ENCODE measurements around the gene RNF113B. TPM values are rescaled to one million over a fixed set of nuclear protein-coding genes. Genes with fewer than 3 reads are reported as not detected.

RNF113B gene
- total RNA-seq, 3 donors from 2014 or later (not counting 1 experiment from before 2014, with no cell fraction given): not detected

- Mint-ChIP-seq H3K27ac (no peak overlapping the region), H3K4me3 (no peak overlapping the region), H3K4me1 (no peaks in the 10 kb centered on the region), H3K36me3 (no peaks in the 10 kb centered on the region), H3K9me3 (no peaks in the 10 kb centered on the region), H3K27me3 (ENCODE audit: low read depth in 2 of 2) (no peaks in the 10 kb centered on the region)
- no peaks in the 10 kb centered on the region for H3K27me3 ChIP-seq (ENCODE audit: control insufficient read depth, insufficient read depth, low read length)
- DNase-seq (no peak), ATAC-seq (no peak)
- H3K27ac ChIP-seq (ENCODE audit: low read length): no peak overlapping the region
- intact Hi-C loops (cut with micrococcal nuclease): no loop called here
- no peaks in the 10 kb centered on the region for H3K4me1 ChIP-seq (ENCODE audit: control insufficient read depth, insufficient read depth, low read length)
- no peak overlapping the region for H3K4me3 ChIP-seq (ENCODE audit: low read length)
- no peaks in the 10 kb centered on the region for H3K9me3 ChIP-seq (ENCODE audit: control insufficient read depth, insufficient read depth, low read length)
- TF ChIP-seq CTCF (IDR thresholded peaks at IDR 0.05): no peak
- WGBS (ENCODE audit: insufficient coverage): 92% methylated on average over 7 of the region's 7 CpGs
- H3K36me3 ChIP-seq (ENCODE audit: control insufficient read depth, insufficient read depth, low read length): no peaks in the 10 kb centered on the region
Observed at GRCh38 chr13:98187965-98188261, 10.8 kb upstream of the RNF113B start.

GRCh38 chr13:98187155-98187964, 10.3 kb upstream of the RNF113B start:
- Histone ChIP-seq H3K27ac (ENCODE audit: low read length) (no peak overlapping the region), H3K36me3 (ENCODE audit: control insufficient read depth, insufficient read depth, low read length) (no peaks in the 10 kb centered on the region), H3K27me3 (ENCODE audit: control insufficient read depth, insufficient read depth, low read length) (no peaks in the 10 kb centered on the region), H3K4me3 (ENCODE audit: low read length) (no peak overlapping the region), H3K4me1 (ENCODE audit: control insufficient read depth, insufficient read depth, low read length) (no peaks in the 10 kb centered on the region), H3K9me3 (ENCODE audit: control insufficient read depth, insufficient read depth, low read length) (no peaks in the 10 kb centered on the region)
- Mint-ChIP-seq H3K27ac (no peak overlapping the region), H3K9me3 (no peaks in the 10 kb centered on the region), H3K4me3 (no peak overlapping the region), H3K4me1 (no peaks in the 10 kb centered on the region), H3K36me3 (no peaks in the 10 kb centered on the region), H3K27me3 (ENCODE audit: low read depth in 2 of 2) (no peaks in the 10 kb centered on the region)
- 80% methylated on average over 4 of the region's 4 CpGs for WGBS (ENCODE audit: insufficient coverage)
- no peak for DNase-seq
- intact Hi-C loops (cut with micrococcal nuclease): no loop called here
- no peak for ATAC-seq
- no peak for TF ChIP-seq CTCF (IDR thresholded peaks at IDR 0.05)

GRCh38 chr13:98184792-98185191, 7.7 kb upstream of the RNF113B start:
- Histone ChIP-seq H3K36me3 (ENCODE audit: control insufficient read depth, insufficient read depth, low read length) (no peaks in the 10 kb centered on the region), H3K4me3 (ENCODE audit: low read length) (no peak overlapping the region), H3K27me3 (ENCODE audit: control insufficient read depth, insufficient read depth, low read length) (no peaks in the 10 kb centered on the region), H3K27ac (ENCODE audit: low read length) (no peak overlapping the region), H3K4me1 (ENCODE audit: control insufficient read depth, insufficient read depth, low read length) (no peaks in the 10 kb centered on the region), H3K9me3 (ENCODE audit: control insufficient read depth, insufficient read depth, low read length) (no peaks in the 10 kb centered on the region)
- H3K4me3 Mint-ChIP-seq: no peak overlapping the region
- TF ChIP-seq CTCF (IDR thresholded peaks at IDR 0.05): no peak
- no peak for ATAC-seq
- no peaks in the 10 kb centered on the region for H3K9me3 Mint-ChIP-seq
- intact Hi-C loops (cut with micrococcal nuclease): no loop called here
- DNase-seq: no peak
- H3K36me3 Mint-ChIP-seq: no peaks in the 10 kb centered on the region
- peaks cover 0 to 8% of the 10 kb centered on the region in 2 donors for H3K27me3 Mint-ChIP-seq (ENCODE audit: low read depth in 2 of 2)
- no peaks in the 10 kb centered on the region for H3K4me1 Mint-ChIP-seq
- H3K27ac Mint-ChIP-seq: no peak overlapping the region
- 60% methylated on average over 1 of the region's 1 CpG for WGBS (ENCODE audit: insufficient coverage)

GRCh38 chr13:98182589-98182988, 5.5 kb upstream of the RNF113B start:
- no peak overlapping the region for H3K27ac Mint-ChIP-seq
- no peak for TF ChIP-seq CTCF (IDR thresholded peaks at IDR 0.05)
- H3K4me3 Mint-ChIP-seq: no peak overlapping the region
- intact Hi-C loops (cut with micrococcal nuclease): no loop called here
- WGBS (ENCODE audit: insufficient coverage): 75% methylated on average over 2 of the region's 3 CpGs
- no peaks in the 10 kb centered on the region for H3K27me3 ChIP-seq (ENCODE audit: control insufficient read depth, insufficient read depth, low read length)
- no peaks in the 10 kb centered on the region for H3K4me1 Mint-ChIP-seq
- peaks cover 0 to 8% of the 10 kb centered on the region in 2 donors for H3K27me3 Mint-ChIP-seq (ENCODE audit: low read depth in 2 of 2)
- no peaks in the 10 kb centered on the region for H3K4me1 ChIP-seq (ENCODE audit: control insufficient read depth, insufficient read depth, low read length)
- no peak overlapping the region for H3K27ac ChIP-seq (ENCODE audit: low read length)
- ATAC-seq (no peak), DNase-seq (no peak)
- no peaks in the 10 kb centered on the region for H3K36me3 Mint-ChIP-seq
- H3K4me3 ChIP-seq (ENCODE audit: low read length): no peak overlapping the region
- no peaks in the 10 kb centered on the region for H3K36me3 ChIP-seq (ENCODE audit: control insufficient read depth, insufficient read depth, low read length)
- no peaks in the 10 kb centered on the region for H3K9me3 ChIP-seq (ENCODE audit: control insufficient read depth, insufficient read depth, low read length)
- no peaks in the 10 kb centered on the region for H3K9me3 Mint-ChIP-seq
